Mesothelial cell of epicardium (in vitro differentiated cells): ENCODE data around the gene FBXW12. TPM values are rescaled to one million over a fixed set of nuclear protein-coding genes. Genes with fewer than 3 reads are reported as not detected.
A peak's percentile ranks its signal among the peaks of the same experiment; 100 is the strongest.

Experiments
- DNase-seq, 2 experiments: peaks; one replicate each; pipeline ENCODE4 v3.0.0; 2021; ENCODE audit warnings: low spot score in 2 of 2; ENCODE audit not compliant: unreplicated experiment in 2 of 2
- H3K27ac Mint-ChIP-seq: 2 replicates; pipeline ENCODE4 v1.8.0; 2021; ENCODE audit warnings: mixed read lengths
- H3K27me3 Mint-ChIP-seq: 2 replicates; pipeline ENCODE4 v1.8.0; 2021; ENCODE audit warnings: low read depth, mixed read lengths
- H3K36me3 Mint-ChIP-seq: 2 replicates; pipeline ENCODE4 v1.8.0; 2021; ENCODE audit warnings: mixed read lengths
- H3K4me1 Mint-ChIP-seq: 2 replicates; pipeline ENCODE4 v1.8.0; 2021; ENCODE audit warnings: mixed read lengths
- H3K4me3 Mint-ChIP-seq: 2 replicates; pipeline ENCODE4 v1.8.0; 2021; ENCODE audit warnings: mild to moderate bottlenecking, moderate library complexity, mixed read lengths
- H3K9me3 Mint-ChIP-seq: 2 replicates; pipeline ENCODE4 v1.8.0; 2021; ENCODE audit warnings: mixed read lengths
- total RNA-seq: library from RNA; stranded (reverse); gene quantifications from 3 replicates; pipeline ENCODE4 v1.2.1, GENCODE V29; 2021
- TF ChIP-seq, protein P1 (sequence below): fragments of 200-600 bp; sonication (generic); IDR thresholded peaks from one replicate; pipeline ENCODE4 v1.5.0; 2021; ENCODE audit warnings: antibody characterized with exemption; ENCODE audit not compliant: unreplicated experiment

Gene FBXW12
- total RNA-seq, 1 donor from 2014 or later, result 0.47 TPM

DNA sequence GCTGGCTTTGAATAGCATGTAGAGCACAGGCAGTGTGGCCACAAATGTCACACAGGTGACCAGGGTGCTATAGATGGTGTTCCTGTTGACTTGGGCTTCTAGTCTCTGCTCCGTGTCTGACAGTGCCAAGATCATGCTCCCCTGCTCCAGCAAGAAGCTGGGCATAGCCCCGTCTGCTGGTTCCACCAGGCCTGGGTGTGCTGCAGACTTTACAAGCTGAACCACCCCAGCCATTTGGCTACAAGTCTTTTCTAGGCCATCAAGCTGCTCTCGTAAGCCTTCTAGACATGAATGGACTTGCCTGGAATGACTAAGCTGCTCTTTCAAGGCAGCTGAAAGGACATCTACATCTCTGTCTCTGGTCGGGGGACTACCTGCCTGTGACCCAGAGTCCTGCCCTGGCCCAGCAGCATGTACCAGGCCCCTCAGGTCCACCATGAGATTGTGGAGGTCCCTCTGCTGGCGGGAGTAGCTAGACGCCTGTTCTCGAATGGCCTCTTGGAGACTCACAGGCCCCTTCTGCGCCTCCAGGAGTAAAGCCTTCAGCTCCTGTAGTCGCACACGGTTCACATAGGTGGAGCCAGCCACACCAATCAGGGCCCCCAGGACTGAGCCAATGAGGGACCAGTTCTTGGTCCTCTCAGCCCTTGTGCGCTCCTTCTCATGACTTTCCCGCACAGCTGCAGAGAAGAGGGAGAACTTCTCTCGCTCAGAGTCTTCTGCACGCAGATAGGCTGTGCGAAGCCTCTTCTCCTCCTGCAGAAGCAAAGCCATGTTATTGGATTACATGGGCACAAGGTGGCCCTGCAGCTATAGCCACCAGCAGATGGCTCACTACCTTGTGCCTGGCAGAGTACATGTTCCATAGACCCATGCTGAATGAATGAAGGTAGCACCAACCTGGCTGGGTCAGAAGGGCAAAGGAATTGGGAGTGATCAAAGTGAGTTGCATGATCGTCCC is 60.7 kb downstream of the FBXW12 start:
- Mint-ChIP-seq H3K9me3 (no peaks in the 10 kb centered on the region), H3K27me3 (no peaks in the 10 kb centered on the region), H3K4me1 (peaks cover 48% of the 10 kb centered on the region), H3K4me3 (no peak overlapping the region), H3K27ac (peak overlapping the region; percentile 84), H3K36me3 (peaks cover 2% of the 10 kb centered on the region)
- no peak for DNase-seq
- TF ChIP-seq, protein P1, sequence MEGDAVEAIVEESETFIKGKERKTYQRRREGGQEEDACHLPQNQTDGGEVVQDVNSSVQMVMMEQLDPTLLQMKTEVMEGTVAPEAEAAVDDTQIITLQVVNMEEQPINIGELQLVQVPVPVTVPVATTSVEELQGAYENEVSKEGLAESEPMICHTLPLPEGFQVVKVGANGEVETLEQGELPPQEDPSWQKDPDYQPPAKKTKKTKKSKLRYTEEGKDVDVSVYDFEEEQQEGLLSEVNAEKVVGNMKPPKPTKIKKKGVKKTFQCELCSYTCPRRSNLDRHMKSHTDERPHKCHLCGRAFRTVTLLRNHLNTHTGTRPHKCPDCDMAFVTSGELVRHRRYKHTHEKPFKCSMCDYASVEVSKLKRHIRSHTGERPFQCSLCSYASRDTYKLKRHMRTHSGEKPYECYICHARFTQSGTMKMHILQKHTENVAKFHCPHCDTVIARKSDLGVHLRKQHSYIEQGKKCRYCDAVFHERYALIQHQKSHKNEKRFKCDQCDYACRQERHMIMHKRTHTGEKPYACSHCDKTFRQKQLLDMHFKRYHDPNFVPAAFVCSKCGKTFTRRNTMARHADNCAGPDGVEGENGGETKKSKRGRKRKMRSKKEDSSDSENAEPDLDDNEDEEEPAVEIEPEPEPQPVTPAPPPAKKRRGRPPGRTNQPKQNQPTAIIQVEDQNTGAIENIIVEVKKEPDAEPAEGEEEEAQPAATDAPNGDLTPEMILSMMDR, result no peak

DNA sequence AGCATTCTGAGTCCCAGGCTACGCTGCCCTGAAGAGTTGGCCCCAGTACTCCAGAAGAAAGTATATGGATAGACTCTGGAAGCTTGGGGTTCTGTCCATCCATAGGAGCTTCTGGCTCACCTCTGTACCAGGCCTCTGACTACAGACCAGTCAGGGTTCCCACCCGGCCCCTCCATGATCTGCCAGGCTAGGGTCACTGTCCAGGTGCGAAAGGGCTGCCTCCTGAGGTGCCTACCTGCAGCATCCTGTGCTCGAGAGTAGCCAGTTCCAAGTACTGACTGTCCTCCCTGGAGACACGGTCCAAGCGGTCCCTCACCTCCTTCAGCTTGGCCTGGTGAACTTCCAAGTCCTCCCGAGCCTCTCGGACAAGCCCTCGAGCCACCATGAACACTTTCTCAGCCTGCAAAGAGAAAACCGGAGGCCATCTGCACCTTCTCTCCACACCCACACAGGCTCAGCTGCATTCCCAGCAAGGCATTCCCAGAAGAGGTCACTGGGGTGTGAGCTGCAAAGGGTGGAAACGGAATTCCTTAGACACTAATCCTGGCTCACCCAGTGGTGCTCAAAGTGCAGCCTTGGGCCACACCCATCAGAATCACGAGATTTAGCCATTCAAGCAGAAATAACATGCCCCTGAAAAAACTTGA is 61.6 kb downstream of the FBXW12 start:
- H3K36me3 Mint-ChIP-seq, result peaks cover 2% of the 10 kb centered on the region
- no peak for DNase-seq
- TF ChIP-seq, protein P1, result no peak
- H3K4me1 Mint-ChIP-seq, result peaks cover 44% of the 10 kb centered on the region
- H3K9me3 Mint-ChIP-seq, result no peaks in the 10 kb centered on the region
- peak overlapping the region; percentile 21 for H3K4me3 Mint-ChIP-seq
- peak overlapping the region; percentile 82 for H3K27ac Mint-ChIP-seq
- no peaks in the 10 kb centered on the region for H3K27me3 Mint-ChIP-seq

DNA sequence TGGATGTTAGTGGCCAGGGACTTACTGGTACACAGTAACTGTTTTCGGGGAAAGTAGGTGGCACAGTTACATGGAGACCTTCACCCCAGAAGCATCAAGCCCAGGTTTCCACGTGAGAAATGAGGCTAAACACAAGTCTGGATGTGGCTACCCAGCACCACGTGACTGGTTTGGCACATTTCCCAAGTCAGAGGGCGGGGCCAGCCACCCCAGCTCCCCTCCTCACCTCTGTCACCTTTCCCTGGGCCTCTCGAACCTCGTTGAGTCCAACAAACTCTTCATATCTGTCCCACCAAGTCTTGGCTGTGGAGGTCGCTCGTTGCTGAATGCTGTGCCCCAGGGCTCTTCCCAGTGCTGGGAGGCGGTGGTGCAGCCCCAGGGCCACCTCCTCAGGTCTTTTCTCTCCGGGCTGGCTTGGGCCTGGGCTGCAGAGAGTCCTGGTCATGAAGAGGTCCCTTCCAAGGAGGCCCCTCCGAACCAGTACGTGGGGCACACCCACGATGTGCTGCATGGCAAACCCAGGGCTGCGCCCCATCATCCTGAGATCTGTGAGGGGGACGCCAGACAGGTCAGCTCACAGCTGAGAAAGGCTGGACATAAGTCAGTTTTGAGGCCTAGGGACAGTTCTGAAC is 62.7 kb downstream of the FBXW12 start:
- Mint-ChIP-seq H3K27ac (peak overlapping the region; percentile 82), H3K4me3 (no peak overlapping the region)
- TF ChIP-seq, protein P1, result no peak

DNA sequence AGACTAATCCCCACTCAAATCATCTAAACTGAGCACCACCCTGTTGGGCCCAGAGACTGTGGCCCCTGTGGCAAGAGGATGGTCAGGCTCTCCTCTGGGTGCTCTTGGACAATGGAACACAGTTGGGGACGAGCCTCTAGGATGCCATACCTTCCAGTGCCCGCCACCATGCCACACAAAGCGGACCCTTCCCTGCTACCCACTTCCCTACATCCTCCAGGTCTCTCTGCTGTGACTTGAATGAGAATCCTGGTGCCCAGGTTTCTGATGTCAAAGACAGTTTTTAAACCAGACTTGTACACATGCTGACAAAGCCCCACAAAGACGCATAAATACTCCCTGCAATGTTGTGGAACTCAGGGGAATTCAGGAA is 63.2 kb downstream of the FBXW12 start:
- Mint-ChIP-seq H3K27ac (no peak overlapping the region), H3K27me3 (no peaks in the 10 kb centered on the region), H3K9me3 (no peaks in the 10 kb centered on the region)

More for the DNA sequence above, 62.7 kb downstream of the FBXW12 start:
- Mint-ChIP-seq H3K9me3 (no peaks in the 10 kb centered on the region), H3K4me1 (peaks cover 54% of the 10 kb centered on the region), H3K27me3 (no peaks in the 10 kb centered on the region), H3K36me3 (peaks cover 2% of the 10 kb centered on the region)
- DNase-seq, result no peak

More for the DNA sequence above, 63.2 kb downstream of the FBXW12 start:
- Mint-ChIP-seq H3K4me3 (no peak overlapping the region), H3K36me3 (peaks cover 2% of the 10 kb centered on the region), H3K4me1 (peaks cover 55% of the 10 kb centered on the region)
- TF ChIP-seq, protein P1, result no peak
- no peak for DNase-seq
